Inflammatory macrophage treated with lipopolysaccharide for 1 hour (primary cell): ENCODE results near the gene OAS3.
A peak's percentile ranks its signal among the peaks of the same experiment; 100 is the strongest.
"Not testable (repeated sequence)": the region's sequence is repeated elsewhere in the genome, so short reads cannot be mapped to it uniquely, and the experiment has no call there.

Source experiments
- DNase-seq, 2 donors: peaks; one replicate each; pipeline ENCODE4 v3.0.0-alpha.2; 2020 to 2022

The OAS3 gene

DNA sequence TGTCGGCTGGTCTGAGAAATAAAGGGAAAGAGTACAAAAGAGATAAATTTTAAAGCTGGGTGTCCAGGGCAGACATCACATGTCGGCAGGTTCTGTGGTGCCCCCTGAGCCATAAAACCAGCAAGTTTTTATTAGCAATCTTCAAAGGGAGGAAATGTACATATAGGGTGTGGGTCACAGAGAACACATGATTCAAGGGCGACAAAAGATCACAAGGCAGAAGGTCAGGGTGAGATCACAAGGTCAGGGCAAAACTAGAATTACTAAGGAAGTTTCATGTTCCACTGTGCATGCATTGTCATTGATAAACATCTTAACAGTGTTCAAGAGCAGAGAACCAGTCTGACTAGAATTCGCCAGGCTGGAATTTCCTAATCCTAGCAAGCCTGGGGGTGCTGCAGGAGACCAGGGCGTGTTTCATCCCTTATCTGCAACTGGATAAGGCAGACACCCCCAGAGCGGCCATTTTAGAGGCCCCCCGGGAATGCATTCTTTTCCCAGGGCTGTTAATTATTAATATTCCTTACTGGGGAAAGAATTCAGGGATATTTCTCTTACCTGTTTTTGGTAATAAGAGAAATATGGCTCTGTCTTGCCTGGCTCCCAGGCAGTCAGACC lies 11.7 kb upstream of the OAS3 start:
- DNase-seq, result not testable (repeated sequence)

DNA sequence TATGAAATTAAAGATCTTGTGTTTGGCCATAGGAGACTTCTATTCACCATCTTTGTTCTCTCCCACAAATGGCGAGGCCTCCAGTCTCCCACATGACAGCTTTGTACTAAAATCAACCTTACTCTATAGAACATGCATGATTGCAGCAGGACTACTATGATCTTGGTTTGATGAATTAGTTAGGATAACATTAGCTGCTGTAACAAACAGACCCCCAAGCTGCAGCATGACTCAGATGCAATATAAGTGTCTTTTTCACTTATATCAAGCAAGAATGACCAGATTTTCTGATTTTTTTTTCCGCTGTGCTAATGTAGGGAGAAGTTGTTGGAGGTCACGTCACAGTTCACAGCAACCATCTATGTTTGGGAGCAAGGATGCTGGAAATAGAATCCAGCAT lies 10.8 kb upstream of the OAS3 start:
- no peak for DNase-seq

GRCh38 chr12:112927925-112928324 lies 10.3 kb upstream of the OAS3 start:
- no peak for DNase-seq

GRCh38 chr12:112928978-112929377 lies 9.3 kb upstream of the OAS3 start:
- no peak for DNase-seq

GRCh38 chr12:112929715-112930114 lies 8.6 kb upstream of the OAS3 start:
- no peak for DNase-seq

DNA sequence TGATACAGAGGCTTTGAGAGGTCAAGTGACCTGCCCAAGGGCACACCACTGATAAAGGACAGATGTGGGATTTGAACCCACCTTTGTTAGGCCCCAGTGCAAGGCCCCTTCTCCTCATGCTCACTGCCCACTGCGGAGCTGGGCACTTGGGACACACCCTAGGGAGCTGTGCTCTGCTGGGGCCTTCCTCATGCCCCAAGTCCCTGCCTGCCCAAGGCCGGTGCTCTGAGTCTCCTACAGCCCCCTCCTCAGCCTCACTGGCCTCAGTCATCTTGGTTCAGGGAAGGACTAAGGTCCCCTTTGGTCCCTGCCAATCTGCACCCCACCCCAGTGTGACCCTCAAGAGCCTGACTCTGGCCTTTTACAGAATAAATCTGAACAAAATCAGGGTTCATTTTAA lies 7.9 kb upstream of the OAS3 start:
- no peak for DNase-seq

DNA sequence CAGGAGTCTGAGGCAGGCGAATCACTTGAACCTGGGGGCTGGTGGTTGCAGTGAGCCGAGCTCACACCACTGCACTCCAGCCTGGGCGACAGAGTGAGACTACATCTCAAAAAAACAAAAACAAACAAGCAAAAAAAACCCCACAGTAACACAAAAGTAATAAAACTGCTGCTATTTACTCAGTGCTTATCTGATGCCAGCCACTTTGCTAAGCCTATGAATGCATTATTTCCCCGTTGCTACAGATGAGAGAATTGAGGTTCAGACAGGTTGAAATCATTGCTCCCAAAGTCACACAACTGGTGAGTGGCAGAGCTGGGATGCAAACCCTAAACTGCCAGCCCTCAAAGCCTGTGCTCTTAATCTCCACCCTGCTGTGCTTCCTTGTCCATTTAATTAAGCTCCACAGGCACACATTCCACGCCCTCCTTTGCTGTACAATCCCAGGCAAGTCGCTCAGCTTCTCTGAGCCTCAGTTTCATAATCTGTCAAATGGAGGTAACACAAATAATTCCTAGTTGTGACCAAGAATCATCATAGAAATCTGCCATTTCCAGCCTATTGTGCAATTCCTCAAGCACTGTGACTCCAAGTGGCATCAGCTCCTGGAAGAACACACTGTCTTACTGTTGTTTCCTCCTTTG lies 5.7 kb upstream of the OAS3 start:
- DNase-seq, result no peak

DNA sequence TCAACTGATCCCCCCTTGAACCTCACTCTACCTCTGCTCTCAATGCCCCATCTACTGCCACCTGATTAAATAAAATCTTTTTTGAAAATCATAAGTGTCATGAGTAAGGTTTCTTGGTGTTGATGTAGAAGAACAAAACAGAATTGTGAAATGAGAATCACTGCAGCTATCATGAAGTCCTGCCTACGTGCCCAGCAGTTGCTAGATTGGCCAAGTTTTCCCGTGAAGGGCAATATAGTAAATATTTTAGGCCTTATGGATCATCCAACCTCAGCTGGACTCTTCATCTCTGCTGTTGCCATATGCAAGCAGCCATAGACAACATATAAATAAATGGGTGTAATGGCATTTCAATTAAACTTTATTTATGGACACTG lies 5.2 kb upstream of the OAS3 start:
- DNase-seq, result peak in 1 of 2 donors; percentile 53

- no peak for DNase-seq
Measured at GRCh38 chr12:112936264-112936663, 2.0 kb upstream of the OAS3 start.

- no peak for DNase-seq
Measured at GRCh38 chr12:112936927-112937326, 1.3 kb upstream of the OAS3 start.

- peak in 1 of 2 donors; percentile 38 for DNase-seq
Measured at GRCh38 chr12:112938751-112939150, 477 bp downstream of the OAS3 start.

- DNase-seq, result peak in 1 of 2 donors; percentile 41
Measured at GRCh38 chr12:112939761-112940381, 1.6 kb downstream of the OAS3 start.

GRCh38 chr12:112941528-112942335 lies 3.5 kb downstream of the OAS3 start:
- no peak for DNase-seq

DNA sequence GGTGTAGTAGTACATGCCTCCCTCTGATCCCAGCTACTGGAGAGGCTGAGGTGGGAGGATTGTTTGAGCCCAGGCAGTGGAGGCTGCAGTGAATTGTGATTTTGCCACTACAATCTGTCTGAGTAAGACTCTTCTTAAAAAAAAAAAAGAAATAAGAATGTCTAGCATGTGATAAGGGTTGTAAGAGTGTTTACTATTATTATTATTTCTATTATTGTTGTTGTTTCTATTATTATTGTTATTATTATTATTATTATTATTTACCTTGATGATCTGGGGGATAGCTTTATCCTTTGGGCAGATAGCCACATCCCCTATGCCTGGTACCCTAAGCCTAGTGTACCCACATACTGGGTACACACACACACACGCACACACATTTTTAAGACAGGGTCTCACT lies 4.3 kb downstream of the OAS3 start:
- no peak for DNase-seq

GRCh38 chr12:112944024-112944690 lies 5.9 kb downstream of the OAS3 start:
- DNase-seq, result no peak

- no peak for DNase-seq
Measured at GRCh38 chr12:112945515-112945914, 7.2 kb downstream of the OAS3 start.

DNA sequence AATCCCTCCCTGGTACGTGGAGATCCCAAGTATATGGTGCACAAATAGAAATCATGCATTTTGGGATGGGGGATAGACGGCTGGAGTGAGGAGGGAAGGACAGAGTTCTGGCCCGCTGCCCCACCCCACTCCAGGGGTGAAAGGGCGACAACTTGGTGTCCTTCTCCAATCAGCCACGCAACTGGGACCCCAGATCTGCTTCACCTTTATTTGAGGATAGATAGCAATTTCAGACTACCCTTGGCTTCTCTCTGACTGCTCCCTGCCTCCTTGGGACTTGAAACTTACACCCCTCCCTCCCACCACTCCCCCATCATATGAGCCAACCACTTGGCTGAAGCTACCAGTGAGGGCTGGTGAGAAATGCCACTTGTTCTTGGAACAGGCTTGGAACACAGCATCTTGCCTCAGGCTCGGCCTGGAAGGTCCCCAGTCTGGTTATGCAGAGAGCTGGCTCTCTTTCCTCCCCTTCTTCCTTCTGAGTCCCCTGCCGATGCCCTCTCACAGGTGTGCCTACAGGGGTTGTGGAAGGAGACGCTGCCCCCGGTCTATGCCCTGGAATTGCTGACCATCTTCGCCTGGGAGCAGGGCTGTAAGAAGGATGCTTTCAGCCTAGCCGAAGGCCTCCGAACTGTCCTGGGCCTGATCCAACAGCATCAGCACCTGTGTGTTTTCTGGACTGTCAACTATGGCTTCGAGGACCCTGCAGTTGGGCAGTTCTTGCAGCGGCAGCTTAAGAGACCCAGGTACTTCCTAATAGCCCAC lies 8.1 kb downstream of the OAS3 start:
- DNase-seq, result no peak

DNA sequence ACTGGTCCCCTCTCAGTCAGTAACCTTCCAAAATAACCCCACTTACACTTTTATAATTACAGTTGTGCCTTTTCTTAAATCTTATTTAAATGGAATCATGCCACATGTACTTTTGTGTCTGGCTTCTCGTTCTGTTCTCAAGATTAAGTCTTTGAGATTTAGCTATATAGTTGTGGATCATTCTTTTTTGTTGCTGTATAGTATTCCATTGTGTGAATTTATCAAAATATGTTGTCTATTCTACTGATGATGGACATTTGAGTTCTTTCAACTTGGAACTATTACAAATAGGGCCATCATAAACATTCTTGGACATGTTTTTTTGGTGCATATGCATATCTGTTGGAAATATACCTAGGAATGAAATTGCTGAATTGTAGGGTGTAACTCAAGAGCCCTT lies 9.0 kb downstream of the OAS3 start:
- no peak for DNase-seq

DNA sequence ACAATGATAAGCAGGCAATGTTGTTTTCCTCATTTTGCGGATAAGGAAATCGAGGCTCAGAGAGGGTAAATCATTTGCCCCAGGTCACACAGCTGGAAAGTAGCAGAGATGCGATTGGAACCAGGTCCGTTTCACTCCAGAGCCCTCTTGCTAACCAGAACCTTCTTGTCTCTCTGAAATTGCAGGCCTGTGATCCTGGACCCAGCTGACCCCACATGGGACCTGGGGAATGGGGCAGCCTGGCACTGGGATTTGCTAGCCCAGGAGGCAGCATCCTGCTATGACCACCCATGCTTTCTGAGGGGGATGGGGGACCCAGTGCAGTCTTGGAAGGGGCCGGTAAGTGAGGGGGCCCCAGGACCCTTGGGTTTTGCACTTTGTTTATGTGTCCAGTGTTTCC lies 9.5 kb downstream of the OAS3 start:
- DNase-seq, result no peak

DNA sequence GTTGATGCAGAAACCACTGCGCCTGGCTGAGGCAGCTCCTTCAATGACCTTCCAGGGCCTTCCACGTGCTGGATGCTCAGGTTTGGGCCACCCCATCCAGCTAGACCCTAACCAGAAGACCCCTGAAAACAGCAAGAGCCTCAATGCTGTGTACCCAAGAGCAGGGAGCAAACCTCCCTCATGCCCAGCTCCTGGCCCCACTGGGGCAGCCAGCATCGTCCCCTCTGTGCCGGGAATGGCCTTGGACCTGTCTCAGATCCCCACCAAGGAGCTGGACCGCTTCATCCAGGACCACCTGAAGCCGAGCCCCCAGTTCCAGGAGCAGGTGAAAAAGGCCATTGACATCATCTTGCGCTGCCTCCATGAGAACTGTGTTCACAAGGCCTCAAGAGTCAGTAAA lies 10.5 kb downstream of the OAS3 start:
- no peak for DNase-seq

DNA sequence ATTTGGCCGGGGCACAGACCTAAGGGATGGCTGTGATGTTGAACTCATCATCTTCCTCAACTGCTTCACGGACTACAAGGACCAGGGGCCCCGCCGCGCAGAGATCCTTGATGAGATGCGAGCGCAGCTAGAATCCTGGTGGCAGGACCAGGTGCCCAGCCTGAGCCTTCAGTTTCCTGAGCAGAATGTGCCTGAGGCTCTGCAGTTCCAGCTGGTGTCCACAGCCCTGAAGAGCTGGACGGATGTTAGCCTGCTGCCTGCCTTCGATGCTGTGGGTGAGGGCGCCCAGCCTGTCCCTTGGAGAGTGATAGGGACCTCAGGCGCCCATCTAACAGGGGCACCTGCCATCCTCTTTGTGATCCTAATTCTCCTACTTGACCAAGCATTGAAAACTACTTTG lies 12.4 kb downstream of the OAS3 start:
- no peak for DNase-seq

DNA sequence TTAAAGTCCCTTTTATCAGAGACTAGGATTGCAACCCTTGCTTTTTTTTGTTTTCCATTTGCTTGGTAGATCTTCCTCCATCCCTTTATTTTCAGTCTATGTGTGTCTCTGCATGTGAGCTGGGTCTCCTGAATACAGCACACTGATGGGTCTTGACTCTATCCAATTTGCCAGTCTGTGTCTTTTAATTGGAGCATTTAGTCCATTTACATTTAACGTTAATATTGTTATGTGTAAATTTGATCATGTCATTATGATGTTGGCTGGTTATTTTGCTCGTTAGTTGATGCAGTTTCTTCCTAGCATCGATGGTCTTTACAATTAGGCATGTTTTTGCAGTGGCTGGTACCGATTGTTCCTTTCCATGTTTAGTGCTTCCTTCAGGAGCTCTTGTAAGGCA lies 18.9 kb downstream of the OAS3 start:
- not testable (repeated sequence) for DNase-seq
